GM12878 (cell line): Measurements from ENCODE around the gene FBXL22. TPM values are rescaled to one million over a fixed set of nuclear protein-coding genes. Genes with fewer than 3 reads are reported as not detected.

Experiments
- ASH2L ChIP-seq: fragments of 300-600, 200-600 bp; sonication (generic); IDR thresholded peaks from 2 replicates; pipeline ENCODE4 v1.6.1; 2017; ENCODE audit warnings: low read depth, mild to moderate bottlenecking, borderline replicate concordance
- ATF7 ChIP-seq: fragments of 450-650 bp; IDR thresholded peaks from 2 replicates; pipeline ENCODE4 v1.6.1; 2016; ENCODE audit warnings: low read depth, mild to moderate bottlenecking
- BCL11A ChIP-seq: IDR thresholded peaks from 2 replicates; pipeline ENCODE4 v1.6.1; 2011; ENCODE audit warnings: low read depth, low read length
- CTCF ChIP-seq, 3 experiments: IDR thresholded peaks in 2 of 3; conservative IDR thresholded peaks in 1 of 3; 2 replicates each; pipeline ENCODE4 v1.5.1; 2011; ENCODE audit warnings: low read depth in 3 of 3, low read length in 3 of 3, mild to moderate bottlenecking in 3 of 3, control low read depth in 2 of 3, moderate library complexity in 2 of 3, inconsistent platforms in 1 of 3, mixed read lengths in 1 of 3; ENCODE audit not compliant: control insufficient read depth in 2 of 3, insufficient read depth in 1 of 3; ENCODE audit errors: extremely low read depth in 1 of 3
- CUX1 ChIP-seq: IDR thresholded peaks from 2 replicates; pipeline ENCODE4 v1.6.1; 2012; ENCODE audit warnings: improper control_type of control experiment, low read depth, low read length; ENCODE audit not compliant: insufficient replicate concordance
- EGR1 ChIP-seq, 2 experiments: IDR thresholded peaks; 1 replicate in 1 of 2; 2 replicates in 1 of 2; pipeline ENCODE4 v1.6.1; 2011 to 2012; ENCODE audit warnings: low read depth in 2 of 2, low read length in 2 of 2, borderline replicate concordance in 1 of 2, mild to moderate bottlenecking in 1 of 2, moderate library complexity in 1 of 2
- IKZF1 ChIP-seq: fragments of 450-650 bp; conservative IDR thresholded peaks from 2 replicates; pipeline ENCODE4 v1.6.1; 2017; ENCODE audit warnings: antibody characterized with exemption, mild to moderate bottlenecking
- POLR2A ChIP-seq: IDR thresholded peaks from 2 replicates; pipeline ENCODE4 v1.6.1; 2011; ENCODE audit warnings: low read depth, mild to moderate bottlenecking, low read length
- RFX5 ChIP-seq: IDR thresholded peaks from 2 replicates; pipeline ENCODE4 v1.6.1; 2011; ENCODE audit warnings: low read depth, low read length, improper control_type of control experiment
- SIN3A ChIP-seq: IDR thresholded peaks from 2 replicates; pipeline ENCODE4 v1.6.1; 2012; ENCODE audit warnings: low read depth, low read length, improper control_type of control experiment
- SP1 ChIP-seq: IDR thresholded peaks from one replicate; pipeline ENCODE4 v1.6.1; 2011; ENCODE audit warnings: low read depth, low read length
- YBX1 ChIP-seq: fragments of 450-650 bp; IDR thresholded peaks from 2 replicates; pipeline ENCODE4 v1.6.1; 2016; ENCODE audit warnings: antibody characterized with exemption
- ZBTB33 ChIP-seq: fragments of 450-650 bp; IDR thresholded peaks from 2 replicates; pipeline ENCODE4 v1.6.1; 2017; ENCODE audit warnings: mild to moderate bottlenecking
- ZNF687 ChIP-seq: fragments of 450-650 bp; IDR thresholded peaks from 2 replicates; pipeline ENCODE4 v1.6.1; 2017; ENCODE audit warnings: mild to moderate bottlenecking, moderate library complexity
- polyA plus RNA-seq, 11 experiments: library from polyadenylated mRNA; depleted of rRNA in 4 of 11; unstranded in 6 of 11; stranded (reverse) in 5 of 11; fragments of >200 nt; fragmentation: Nextera tagmentation in 4 of 11; fragmentation: Illumina TruSeq in 1 of 11; extraction: Ambion mirVana in 4 of 11; extraction: Trizol in 1 of 11; gene quantifications; 1 replicate in 1 of 11; 2 replicates in 10 of 11; pipeline versions ENCODE4 v1.2.1 to v1.2.3, GENCODE V29; 2011 to 2016; ENCODE audit warnings: inconsistent platforms in 2 of 11, missing spikeins in 2 of 11, low read depth in 1 of 11
- total RNA-seq, 4 experiments: library from RNA; depleted of rRNA in 3 of 4; stranded (reverse); fragments of >200 nt in 3 of 4; fragmentation: Illumina TruSeq in 1 of 4; extraction: Trizol in 1 of 4; gene quantifications; 2 replicates each; pipeline versions ENCODE4 v1.2.1 to v1.2.3, GENCODE V29; 2013 to 2021

FBXL22 gene
- total and polyA plus RNA-seq, 10 of the 15 experiments (the other 5 are each of a cell fraction or from before 2014, with no cell fraction given) = 0.05 to 2.6 (median 0.52) TPM

GRCh38 chr15:63599401-63600000 lies 2.3 kb downstream of the FBXL22 start (continued):
- TF ChIP-seq ZNF687 = peak; percentile 60
- TF ChIP-seq RFX5 = 0 out of 2 replicates have a peak, but pooled peaks have one; percentile 31
- TF ChIP-seq CTCF (IDR thresholded peaks at IDR 0.05 in 2 of 3, conservative IDR thresholded peaks at IDR 0.05 in 1 of 3; ENCODE audit: control insufficient read depth in 2 of 3, extremely low read depth in 1 of 3, insufficient read depth in 1 of 3, low read depth in 3 of 3, low read length in 3 of 3) = peak; percentile 50 to 88 (median 74)
- TF ChIP-seq ZBTB33 = no peak
- TF ChIP-seq SIN3A = no peak
- no peak for TF ChIP-seq POLR2A
- TF ChIP-seq ASH2L = no peak
- peak; percentile 76 for TF ChIP-seq IKZF1
- no peak for TF ChIP-seq CUX1
- TF ChIP-seq SP1 = no peak
- TF ChIP-seq EGR1 (IDR thresholded peaks at IDR 0.05; ENCODE audit: borderline replicate concordance in 1 of 2, low read depth in 2 of 2, low read length in 2 of 2) = peak; percentile 10 to 57; a peak in 2 of 3 replicates
- TF ChIP-seq BCL11A = no peak
- TF ChIP-seq YBX1 = no peak
- TF ChIP-seq ATF7 = peak; percentile 31; the same call in 1 of the 2 replicates
- TF ChIP-seq, all 136 proteins: peak for 25
